GM10266 (cell line): Measurements from ENCODE around the gene FUT2.
A peak's percentile ranks its signal among the peaks of the same experiment; 100 is the strongest.

Experiments used
- DNase-seq: peaks from one replicate; pipeline ENCODE4 v3.0.0; 2012; ENCODE audit errors: extremely low spot score
- CTCF ChIP-seq: IDR thresholded peaks from 2 replicates; pipeline ENCODE4 v1.5.1; 2012; ENCODE audit warnings: mild to moderate bottlenecking, low read depth; ENCODE audit not compliant: control insufficient read depth, insufficient read depth; ENCODE audit errors: missing control alignments

FUT2 gene

DNA sequence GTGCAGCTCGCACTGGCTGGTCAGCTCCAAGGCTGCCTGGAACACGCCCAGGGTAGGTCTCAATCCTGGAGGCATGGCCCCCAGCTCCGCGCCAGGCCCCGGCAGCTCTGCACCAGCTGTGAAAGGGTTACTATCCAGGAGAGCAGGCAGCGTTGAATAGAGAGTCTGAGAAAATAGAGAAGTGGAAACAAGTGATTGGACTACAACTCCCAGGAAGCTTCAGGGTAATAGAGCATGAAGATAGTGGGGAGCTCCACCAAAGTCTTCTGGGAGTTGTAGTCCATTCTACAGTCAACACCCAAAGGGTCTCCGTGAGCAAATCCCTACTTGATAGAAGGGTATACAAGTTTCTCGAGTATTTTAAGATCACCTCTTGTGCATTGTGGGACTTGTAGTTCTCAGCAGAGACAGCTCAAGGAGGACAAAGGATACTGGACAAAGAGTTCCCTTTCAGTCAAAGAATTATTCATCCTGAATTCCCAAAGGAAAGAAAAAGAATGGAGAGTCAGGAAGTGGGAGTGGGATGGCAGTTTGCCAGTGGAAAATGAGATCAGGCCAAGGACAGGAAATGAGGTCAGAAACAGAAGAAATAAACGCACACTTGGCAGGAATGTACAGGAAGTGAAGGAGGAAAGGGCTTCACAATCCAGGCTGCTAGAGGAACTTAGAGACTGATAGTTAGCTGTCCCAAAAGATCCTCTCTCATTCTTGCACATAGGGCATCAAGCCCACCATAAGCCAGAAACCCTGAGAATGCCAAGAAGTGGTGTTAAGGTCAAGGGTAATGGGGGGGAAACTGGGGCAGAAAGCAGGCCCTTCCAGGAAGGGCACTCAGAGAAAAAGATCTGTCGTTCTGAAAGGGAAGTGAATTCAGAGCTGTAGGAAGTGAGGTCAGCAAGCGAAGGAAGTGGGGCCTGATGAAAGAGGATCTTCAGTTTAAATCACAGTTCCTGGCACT, 29.3 kb downstream of the FUT2 start:
- DNase-seq: peak; percentile 80
- no peak for TF ChIP-seq CTCF

GRCh38 chr19:48726556-48726955, 30.8 kb downstream of the FUT2 start:
- TF ChIP-seq CTCF: no peak
- DNase-seq: no peak

GRCh38 chr19:48728911-48729664, 33.3 kb downstream of the FUT2 start:
- no peak for TF ChIP-seq CTCF
- no peak for DNase-seq

DNA sequence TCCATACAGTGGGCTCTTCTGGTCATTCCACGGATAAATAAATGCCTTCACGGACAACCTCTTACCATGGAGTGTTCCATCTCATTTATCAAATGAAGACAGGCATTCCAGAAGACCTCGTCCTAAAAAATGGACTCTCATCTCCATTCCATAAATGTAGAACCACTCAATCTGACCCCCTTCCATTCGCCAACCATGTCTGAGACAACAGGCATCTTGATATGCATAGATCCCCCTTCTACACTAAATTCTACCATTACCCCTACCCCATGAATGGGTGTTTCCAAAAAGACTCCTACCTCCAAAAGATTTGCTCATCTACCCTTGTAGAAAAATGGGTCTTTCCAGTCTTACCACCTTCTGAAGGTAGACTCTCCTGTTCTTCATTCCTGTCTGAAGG, 35.7 kb downstream of the FUT2 start:
- DNase-seq: no peak
- TF ChIP-seq CTCF: no peak

DNA sequence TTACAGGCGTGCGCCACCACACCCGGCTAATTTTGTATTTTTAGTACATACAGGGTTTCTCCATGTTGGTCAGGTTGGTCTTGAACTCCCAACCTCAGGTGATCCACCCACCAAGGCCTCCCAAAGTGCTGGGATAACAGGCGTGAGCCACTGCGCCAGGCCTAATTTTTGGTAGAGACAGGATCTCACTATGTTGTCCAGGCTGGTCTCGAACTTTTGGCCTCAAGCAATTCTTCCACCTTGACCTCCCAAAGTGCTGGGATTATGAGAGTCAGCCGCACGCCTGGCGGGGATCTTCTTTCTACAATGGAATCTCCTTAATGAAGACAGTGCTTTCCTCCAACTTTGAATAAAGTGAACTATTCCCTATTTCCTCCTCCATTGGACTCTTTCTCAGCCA, 38.9 kb downstream of the FUT2 start:
- TF ChIP-seq CTCF: no peak
- no peak for DNase-seq

DNA sequence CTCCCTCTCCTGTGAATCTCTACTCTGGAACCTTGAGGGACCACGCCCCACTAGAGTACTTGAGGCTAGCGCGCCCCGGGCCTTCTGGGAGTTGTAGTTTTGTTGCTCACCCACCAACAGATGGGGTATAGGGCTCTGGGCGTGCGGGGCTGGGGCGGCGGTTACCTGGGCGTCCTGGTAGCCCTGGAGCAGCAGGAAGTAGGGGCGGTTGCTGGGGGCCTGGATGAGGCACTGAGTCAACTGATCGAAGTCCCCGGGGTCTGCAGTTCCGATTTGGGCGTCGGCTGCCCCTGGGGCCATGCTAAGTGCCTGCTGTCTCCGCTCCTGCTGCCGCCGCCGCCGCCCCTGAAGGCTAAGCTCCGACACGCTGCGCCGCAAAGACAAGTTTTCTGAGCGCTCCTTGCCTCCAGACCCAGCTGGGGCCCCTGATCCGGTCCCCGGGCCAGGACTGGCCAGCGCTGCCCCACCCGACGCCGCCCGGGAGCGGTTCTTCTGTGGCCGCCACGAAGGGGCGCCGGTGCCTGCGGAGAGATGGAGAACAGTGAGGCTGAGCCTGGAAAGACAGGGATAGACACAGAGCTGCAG, 39.4 kb downstream of the FUT2 start:
- TF ChIP-seq CTCF: no peak
- no peak for DNase-seq
